K562 (cell line): ENCODE data around the gene NLRC3. TPM values are rescaled to one million over a fixed set of nuclear protein-coding genes. Genes with fewer than 3 reads are reported as not detected.

ENCODE experiments used
- AFF1 ChIP-seq, 2 experiments: fragments of 450-650 bp; IDR thresholded peaks; 2 replicates each; pipeline ENCODE4 v1.6.1; 2018; ENCODE audit warnings: mild to moderate bottlenecking in 2 of 2, low read depth in 1 of 2; ENCODE audit not compliant: partially characterized antibody in 2 of 2
- BCOR ChIP-seq: fragments of 450-650 bp; IDR thresholded peaks from 2 replicates; pipeline ENCODE4 v1.6.1; 2016
- ELF4 ChIP-seq: fragments of 450-650 bp; formaldehyde crosslinking; IDR thresholded peaks from 2 replicates; pipeline ENCODE4 v1.4.0; 2022; ENCODE audit warnings: missing genetic modification characterization
- ELK1 ChIP-seq: sonication (generic); formaldehyde crosslinking; IDR thresholded peaks from 2 replicates; pipeline ENCODE4 v1.8.1; 2022; ENCODE audit warnings: missing genetic modification reagents
- SRSF7 ChIP-seq: fragments of 200-400 bp; formaldehyde crosslinking; optimal IDR thresholded peaks from 2 replicates; pipeline ENCODE3; 2017; ENCODE audit warnings: mild to moderate bottlenecking, low read depth, low read length
- TGIF2 ChIP-seq: sonication (generic); formaldehyde crosslinking; IDR thresholded peaks from 2 replicates; pipeline ENCODE4 v1.8.1; 2022; ENCODE audit warnings: mild to moderate bottlenecking, missing genetic modification reagents, moderate library complexity
- ZFP36 ChIP-seq: fragments of 150-350 bp; IDR thresholded peaks from 2 replicates; pipeline ENCODE4 v1.6.1; 2018; ENCODE audit warnings: low read length, low read depth; ENCODE audit not compliant: partially characterized antibody
- polyA plus RNA-seq, 8 experiments: library from polyadenylated mRNA; depleted of rRNA in 4 of 8; stranded (reverse) in 5 of 8; unstranded in 3 of 8; fragments of >200 nt; fragmentation: Nextera tagmentation in 2 of 8; fragmentation: Illumina TruSeq in 1 of 8; extraction: Ambion mirVana in 2 of 8; extraction: Trizol in 1 of 8; gene quantifications; 2 replicates each; pipeline versions ENCODE4 v1.2.1 to v1.2.3, GENCODE V29; 2011 to 2014; ENCODE audit warnings: inconsistent platforms in 1 of 8, missing spikeins in 1 of 8
- total RNA-seq, 7 experiments: library from RNA; depleted of rRNA in 6 of 7; stranded (reverse); fragments of >200 nt in 6 of 7; fragmentation: Illumina TruSeq in 2 of 7; extraction: Trizol in 2 of 7; gene quantifications; 2 replicates each; pipeline versions ENCODE4 v1.2.1 to v1.2.3, GENCODE V29; 2011 to 2021; ENCODE audit warnings: low replicate concordance in 1 of 7
- TF ChIP-seq, protein P1 (sequence below): fragments of 450-650 bp; formaldehyde crosslinking; conservative IDR thresholded peaks from 2 replicates; pipeline ENCODE4 v1.4.0; 2022; ENCODE audit warnings: mild to moderate bottlenecking, missing genetic modification characterization
- TF ChIP-seq, protein P2 (sequence below), 3 experiments: fragments of 200-800 bp in 1 of 3; fragments of 250-450 bp in 1 of 3; fragments of 450-650 bp in 1 of 3; sonication (Bioruptor Pico) in 1 of 3; sonication (Bioruptor generic) in 1 of 3; formaldehyde crosslinking in 1 of 3; IDR thresholded peaks; 2 replicates each; pipeline versions ENCODE4 v1.6.1 to v1.8.0; 2016 to 2022; ENCODE audit warnings: mild to moderate bottlenecking in 2 of 3, missing genetic modification characterization in 2 of 3, missing compliant biosample characterization in 1 of 3, moderate library complexity in 1 of 3

NLRC3 gene
- total and polyA plus RNA-seq, 9 of the 15 experiments (the other 6 are each of a cell fraction or from before 2014, with no cell fraction given): 0.03 to 0.13 (median 0.03) TPM; not detected in 4

GRCh38 chr16:3611146-3611975 lies 34.2 kb upstream of the NLRC3 start, which contains the start of gene SLX4 (continued):
- TF ChIP-seq ELK1 (CRISPR knock-in tag) (no peak), ELF4 (CRISPR knock-in tag) (peak; percentile 28; the same call in 1 of the 2 replicates), ZFP36 (no peak), BCOR (peak; percentile 19; the same call in 1 of the 2 replicates), TGIF2 (no peak), SRSF7 (no peak), AFF1 (IDR thresholded peaks at IDR 0.05; ENCODE audit: low read depth in 1 of 2, partially characterized antibody in 2 of 2) (no peak)
- TF ChIP-seq, protein P1, sequence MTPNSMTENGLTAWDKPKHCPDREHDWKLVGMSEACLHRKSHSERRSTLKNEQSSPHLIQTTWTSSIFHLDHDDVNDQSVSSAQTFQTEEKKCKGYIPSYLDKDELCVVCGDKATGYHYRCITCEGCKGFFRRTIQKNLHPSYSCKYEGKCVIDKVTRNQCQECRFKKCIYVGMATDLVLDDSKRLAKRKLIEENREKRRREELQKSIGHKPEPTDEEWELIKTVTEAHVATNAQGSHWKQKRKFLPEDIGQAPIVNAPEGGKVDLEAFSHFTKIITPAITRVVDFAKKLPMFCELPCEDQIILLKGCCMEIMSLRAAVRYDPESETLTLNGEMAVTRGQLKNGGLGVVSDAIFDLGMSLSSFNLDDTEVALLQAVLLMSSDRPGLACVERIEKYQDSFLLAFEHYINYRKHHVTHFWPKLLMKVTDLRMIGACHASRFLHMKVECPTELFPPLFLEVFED (CRISPR knock-in tag): 0 out of 2 replicates have a peak, but pooled peaks have one; percentile 24
- TF ChIP-seq, protein P2, sequence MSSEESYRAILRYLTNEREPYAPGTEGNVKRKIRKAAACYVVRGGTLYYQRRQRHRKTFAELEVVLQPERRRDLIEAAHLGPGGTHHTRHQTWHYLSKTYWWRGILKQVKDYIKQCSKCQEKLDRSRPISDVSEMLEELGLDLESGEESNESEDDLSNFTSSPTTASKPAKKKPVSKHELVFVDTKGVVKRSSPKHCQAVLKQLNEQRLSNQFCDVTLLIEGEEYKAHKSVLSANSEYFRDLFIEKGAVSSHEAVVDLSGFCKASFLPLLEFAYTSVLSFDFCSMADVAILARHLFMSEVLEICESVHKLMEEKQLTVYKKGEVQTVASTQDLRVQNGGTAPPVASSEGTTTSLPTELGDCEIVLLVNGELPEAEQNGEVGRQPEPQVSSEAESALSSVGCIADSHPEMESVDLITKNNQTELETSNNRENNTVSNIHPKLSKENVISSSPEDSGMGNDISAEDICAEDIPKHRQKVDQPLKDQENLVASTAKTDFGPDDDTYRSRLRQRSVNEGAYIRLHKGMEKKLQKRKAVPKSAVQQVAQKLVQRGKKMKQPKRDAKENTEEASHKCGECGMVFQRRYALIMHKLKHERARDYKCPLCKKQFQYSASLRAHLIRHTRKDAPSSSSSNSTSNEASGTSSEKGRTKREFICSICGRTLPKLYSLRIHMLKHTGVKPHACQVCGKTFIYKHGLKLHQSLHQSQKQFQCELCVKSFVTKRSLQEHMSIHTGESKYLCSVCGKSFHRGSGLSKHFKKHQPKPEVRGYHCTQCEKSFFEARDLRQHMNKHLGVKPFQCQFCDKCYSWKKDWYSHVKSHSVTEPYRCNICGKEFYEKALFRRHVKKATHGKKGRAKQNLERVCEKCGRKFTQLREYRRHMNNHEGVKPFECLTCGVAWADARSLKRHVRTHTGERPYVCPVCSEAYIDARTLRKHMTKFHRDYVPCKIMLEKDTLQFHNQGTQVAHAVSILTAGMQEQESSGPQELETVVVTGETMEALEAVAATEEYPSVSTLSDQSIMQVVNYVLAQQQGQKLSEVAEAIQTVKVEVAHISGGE (CRISPR knock-in tag; IDR thresholded peaks at IDR 0.05): peak in 2 of 3 experiments; percentile 42 to 91; a peak in 3 of 6 replicates
